GM12872 (cell line): ENCODE results near the gene SPINK14.

Experiments used
- TF ChIP-seq, protein P1 (sequence below): IDR thresholded peaks from 3 replicates; pipeline ENCODE4 v1.5.1; 2011; ENCODE audit warnings: low read depth, mild to moderate bottlenecking, low read length, moderate library complexity; ENCODE audit not compliant: insufficient read depth

SPINK14 gene

DNA sequence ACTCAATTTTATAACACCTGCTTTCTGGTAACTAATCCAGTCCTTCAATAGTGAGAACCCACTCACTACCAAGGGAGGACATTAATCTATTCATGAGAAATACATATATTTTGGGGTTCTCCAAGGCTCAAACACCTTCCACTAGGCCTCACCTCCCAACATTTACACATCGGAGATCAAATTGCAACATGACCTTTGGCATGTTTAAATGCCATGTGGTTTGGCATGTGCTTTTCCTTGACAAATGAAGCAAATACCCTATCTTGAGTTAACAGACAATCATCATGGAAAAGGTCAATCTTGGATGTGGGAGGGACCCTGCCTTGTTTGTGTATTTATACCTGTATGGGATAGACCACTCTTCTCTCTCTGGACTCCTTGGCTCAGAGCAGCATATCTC, 21.9 kb upstream of the SPINK14 start:
- TF ChIP-seq, protein P1, sequence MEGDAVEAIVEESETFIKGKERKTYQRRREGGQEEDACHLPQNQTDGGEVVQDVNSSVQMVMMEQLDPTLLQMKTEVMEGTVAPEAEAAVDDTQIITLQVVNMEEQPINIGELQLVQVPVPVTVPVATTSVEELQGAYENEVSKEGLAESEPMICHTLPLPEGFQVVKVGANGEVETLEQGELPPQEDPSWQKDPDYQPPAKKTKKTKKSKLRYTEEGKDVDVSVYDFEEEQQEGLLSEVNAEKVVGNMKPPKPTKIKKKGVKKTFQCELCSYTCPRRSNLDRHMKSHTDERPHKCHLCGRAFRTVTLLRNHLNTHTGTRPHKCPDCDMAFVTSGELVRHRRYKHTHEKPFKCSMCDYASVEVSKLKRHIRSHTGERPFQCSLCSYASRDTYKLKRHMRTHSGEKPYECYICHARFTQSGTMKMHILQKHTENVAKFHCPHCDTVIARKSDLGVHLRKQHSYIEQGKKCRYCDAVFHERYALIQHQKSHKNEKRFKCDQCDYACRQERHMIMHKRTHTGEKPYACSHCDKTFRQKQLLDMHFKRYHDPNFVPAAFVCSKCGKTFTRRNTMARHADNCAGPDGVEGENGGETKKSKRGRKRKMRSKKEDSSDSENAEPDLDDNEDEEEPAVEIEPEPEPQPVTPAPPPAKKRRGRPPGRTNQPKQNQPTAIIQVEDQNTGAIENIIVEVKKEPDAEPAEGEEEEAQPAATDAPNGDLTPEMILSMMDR: no peak

DNA sequence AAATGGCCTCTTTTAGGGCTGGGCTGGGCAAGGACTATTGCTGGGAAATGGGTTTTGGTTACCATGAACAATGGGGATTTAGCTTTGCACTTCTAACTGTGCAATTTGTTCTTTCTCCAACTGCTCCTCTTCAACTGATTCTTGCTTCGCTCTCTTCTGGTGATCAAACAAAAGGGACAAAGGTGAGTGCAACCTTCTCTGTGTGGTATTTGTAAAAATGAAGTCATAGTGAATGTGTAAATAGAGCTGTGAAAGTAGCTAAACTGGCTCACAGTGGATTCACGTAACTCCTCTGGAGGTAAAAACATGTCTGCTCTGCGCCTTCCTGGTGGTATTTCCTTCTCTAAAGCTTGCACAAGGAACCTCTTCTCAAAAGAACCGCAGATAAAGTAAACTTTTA, 20.9 kb upstream of the SPINK14 start:
- TF ChIP-seq, protein P1: no peak

DNA sequence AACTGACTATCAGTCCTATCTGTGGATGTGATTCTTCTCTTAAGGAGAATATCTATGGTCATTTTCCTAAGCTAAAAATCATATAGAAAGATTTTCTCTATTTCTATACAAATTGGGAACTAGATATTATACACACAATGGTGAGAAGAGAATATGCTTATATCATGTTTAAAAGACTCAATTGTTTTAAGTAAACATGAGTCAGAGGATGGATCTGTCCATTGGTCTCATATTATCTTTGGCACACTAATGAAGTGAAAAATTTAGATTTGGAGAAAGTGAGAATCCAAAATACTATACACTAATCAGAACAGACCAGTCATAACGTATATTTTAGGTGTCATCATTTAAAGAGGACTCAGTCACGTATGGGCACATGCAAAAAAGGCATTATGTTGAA, 16.5 kb upstream of the SPINK14 start:
- TF ChIP-seq, protein P1: no peak

DNA sequence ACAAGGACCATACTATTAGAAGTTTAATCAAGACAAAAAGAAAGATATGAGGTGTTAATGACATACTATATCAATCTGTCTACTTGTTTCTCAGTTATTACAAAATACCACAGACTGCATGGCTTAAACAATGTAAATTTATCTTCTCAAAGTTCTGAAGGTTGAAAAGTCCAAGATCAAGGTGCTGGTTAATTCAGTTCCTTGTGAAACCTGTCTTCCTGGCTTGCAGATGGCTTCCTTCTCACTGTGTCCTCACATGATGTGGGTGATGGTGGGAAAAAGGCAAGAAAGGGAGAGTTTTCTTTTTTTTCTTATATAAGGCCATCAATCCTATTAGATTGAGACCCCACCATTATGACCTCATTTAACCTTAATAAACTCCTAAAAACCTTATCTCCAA, 15.6 kb upstream of the SPINK14 start:
- TF ChIP-seq, protein P1: no peak

DNA sequence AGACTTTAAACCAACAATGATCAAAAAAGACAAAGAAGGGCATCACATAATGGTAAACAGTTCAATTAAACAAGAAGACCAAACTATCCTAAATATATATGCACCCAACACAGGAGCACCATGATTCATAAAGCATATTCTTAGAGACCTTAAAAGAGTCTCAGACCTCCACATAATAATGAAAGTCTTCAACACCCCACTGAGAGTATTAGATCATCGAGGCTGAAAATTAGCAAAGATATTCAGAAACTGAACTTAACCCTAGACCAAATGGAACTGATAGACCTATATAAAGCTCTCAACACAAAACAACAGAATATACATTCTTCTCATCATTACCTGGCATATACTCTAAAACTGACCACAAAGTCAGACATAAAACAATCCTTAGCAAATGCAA, 11.7 kb upstream of the SPINK14 start:
- TF ChIP-seq, protein P1: no peak

DNA sequence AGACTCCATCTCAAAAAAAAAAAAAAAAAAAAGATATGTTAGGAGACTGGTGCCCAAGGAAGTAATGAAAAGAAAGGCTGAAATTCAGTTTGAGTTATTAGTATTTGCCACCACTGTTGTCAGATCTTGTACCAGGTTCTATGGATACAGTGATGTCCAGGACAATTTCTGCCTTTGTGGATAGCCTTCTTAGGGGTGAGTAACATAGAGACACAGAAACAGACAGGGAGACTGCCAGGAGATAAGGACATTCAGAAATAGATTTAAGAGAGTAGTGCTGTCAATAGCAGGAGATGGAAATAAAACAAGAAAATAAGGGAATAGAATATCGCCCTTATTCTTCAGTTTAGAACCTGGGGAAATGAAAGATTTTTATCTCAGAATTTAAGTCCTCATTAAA, 6.3 kb upstream of the SPINK14 start:
- TF ChIP-seq, protein P1: no peak

DNA sequence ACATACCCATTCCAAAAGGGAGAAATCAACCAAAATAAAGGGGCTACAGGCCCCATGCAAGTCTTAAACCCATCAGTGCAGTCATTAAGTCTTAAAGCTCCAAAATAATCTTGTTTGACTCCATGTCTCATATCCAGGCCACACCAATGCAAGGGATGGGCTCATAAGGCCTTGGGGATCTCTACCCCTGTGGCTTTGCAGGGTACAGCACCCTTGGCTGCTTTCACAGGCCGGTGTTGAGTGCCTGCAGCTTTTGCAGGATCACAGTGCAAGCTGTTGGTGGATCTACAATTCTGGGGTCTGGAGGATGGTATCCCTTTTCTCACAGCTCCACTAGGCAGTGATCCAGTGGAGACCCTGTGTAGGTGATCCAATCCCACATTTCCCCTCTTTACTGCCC, 5.0 kb upstream of the SPINK14 start:
- TF ChIP-seq, protein P1: peak; percentile 24; the same call in 1 of the 3 replicates
